CD14-positive monocyte (primary cell): ENCODE results near the gene TSSK2. TPM values are rescaled to one million over a fixed set of nuclear protein-coding genes. Genes with fewer than 3 reads are reported as not detected.

Experiments
- DNase-seq, 3 donors: peaks; one replicate each; pipeline ENCODE4 v3.0.0-alpha.2; 2011 to 2022
- H2AFZ ChIP-seq: 2 replicates; pipeline ENCODE4 v1.6.0; 2012; ENCODE audit warnings: mild to moderate bottlenecking, low read depth, low read length, inconsistent platforms; ENCODE audit not compliant: insufficient read depth, poor library complexity, severe bottlenecking
- H3K27ac ChIP-seq, 2 donors: 1 replicate in 1 of 2; 2 replicates in 1 of 2; pipeline ENCODE4 v1.5.1; 2012 to 2013; ENCODE audit warnings: low read length in 2 of 2, control low read depth in 1 of 2, inconsistent platforms in 1 of 2, low read depth in 1 of 2, mild to moderate bottlenecking in 1 of 2
- H3K27me3 ChIP-seq, 2 donors: one replicate each; pipeline versions ENCODE4 v1.6.0 to v1.6.1; 2011 to 2013; ENCODE audit warnings: low read length in 2 of 2; ENCODE audit not compliant: control insufficient read depth in 2 of 2, insufficient read depth in 2 of 2
- H3K36me3 ChIP-seq, 2 donors: replicated peaks in 1 of 2; 1 replicate in 1 of 2; 2 replicates in 1 of 2; pipeline versions ENCODE4 v1.5.1 to v1.6.1; 2012 to 2013; ENCODE audit warnings: low read length in 2 of 2, control low read depth in 1 of 2, inconsistent platforms in 1 of 2, mild to moderate bottlenecking in 1 of 2; ENCODE audit not compliant: insufficient read depth in 2 of 2, control insufficient read depth in 1 of 2
- H3K4me1 ChIP-seq, 2 donors: 1 replicate in 1 of 2; 2 replicates in 1 of 2; pipeline versions ENCODE4 v1.5.1 to v1.6.1; 2012 to 2013; ENCODE audit warnings: low read length in 2 of 2, control low read depth in 1 of 2, inconsistent platforms in 1 of 2, mild to moderate bottlenecking in 1 of 2, moderate library complexity in 1 of 2; ENCODE audit not compliant: insufficient read depth in 2 of 2, control insufficient read depth in 1 of 2
- H3K4me2 ChIP-seq: replicated peaks from 2 replicates; pipeline ENCODE3; 2012; ENCODE audit warnings: low read length, moderate library complexity, mild to moderate bottlenecking; ENCODE audit not compliant: poor library complexity, severe bottlenecking; ENCODE audit errors: extremely low read depth
- H3K4me3 ChIP-seq, 3 experiments: fragments of 200-600 bp in 1 of 3; sonication (generic) in 1 of 3; replicated peaks in 1 of 3; 1 replicate in 2 of 3; 2 replicates in 1 of 3; pipeline ENCODE4 v1.5.1; 2011 to 2013; ENCODE audit warnings: low read length in 3 of 3, mild to moderate bottlenecking in 3 of 3, control low read depth in 2 of 3, low read depth in 2 of 3, inconsistent platforms in 1 of 3, moderate library complexity in 1 of 3
- H3K79me2 ChIP-seq: 2 replicates; pipeline ENCODE4 v1.6.0; 2012; ENCODE audit warnings: mild to moderate bottlenecking, control low read depth, inconsistent platforms, low read length, moderate library complexity; ENCODE audit not compliant: insufficient read depth
- H3K9ac ChIP-seq: 2 replicates; pipeline ENCODE4 v1.6.0; 2017; ENCODE audit warnings: low read length, mild to moderate bottlenecking; ENCODE audit not compliant: insufficient read depth, poor library complexity, severe bottlenecking
- H3K9me3 ChIP-seq, 2 donors: replicated peaks in 1 of 2; 1 replicate in 1 of 2; 2 replicates in 1 of 2; pipeline versions ENCODE4 v1.5.1 to v1.6.1; 2012 to 2013; ENCODE audit warnings: low read length in 2 of 2, control low read depth in 1 of 2; ENCODE audit not compliant: control insufficient read depth in 1 of 2, insufficient read depth in 1 of 2
- H4K20me1 ChIP-seq: 2 replicates; pipeline ENCODE4 v1.6.0; 2012; ENCODE audit warnings: mild to moderate bottlenecking, low read length, control low read depth, moderate library complexity; ENCODE audit not compliant: insufficient read depth
- H3K27ac Mint-ChIP-seq, 7 donors: one replicate each; pipeline ENCODE4 v1.8.0; 2020; ENCODE audit warnings: mild to moderate bottlenecking in 7 of 7, mixed read lengths in 7 of 7, moderate library complexity in 6 of 7, inconsistent platforms in 2 of 7
- H3K27me3 Mint-ChIP-seq, 3 donors: one replicate each; pipeline ENCODE4 v1.8.0; 2021 to 2022; ENCODE audit warnings: low read depth in 3 of 3, mild to moderate bottlenecking in 3 of 3, mixed read lengths in 3 of 3, moderate library complexity in 3 of 3, inconsistent platforms in 1 of 3
- H3K36me3 Mint-ChIP-seq, 2 donors: one replicate each; pipeline ENCODE4 v1.8.0; 2020; ENCODE audit warnings: mixed read lengths in 2 of 2, inconsistent platforms in 1 of 2, mild to moderate bottlenecking in 1 of 2
- H3K4me1 Mint-ChIP-seq: one replicate; pipeline ENCODE4 v1.8.0; 2020; ENCODE audit warnings: mild to moderate bottlenecking, mixed read lengths
- H3K4me3 Mint-ChIP-seq, 2 donors: one replicate each; pipeline ENCODE4 v1.8.0; 2020; ENCODE audit warnings: mild to moderate bottlenecking in 2 of 2, mixed read lengths in 2 of 2, moderate library complexity in 1 of 2
- H3K9me3 Mint-ChIP-seq, 7 donors: one replicate each; pipeline ENCODE4 v1.8.0; 2020 to 2022; ENCODE audit warnings: mixed read lengths in 7 of 7, mild to moderate bottlenecking in 6 of 7, moderate library complexity in 6 of 7, inconsistent platforms in 2 of 7
- CTCF ChIP-seq: fragments of 200-600 bp; IDR thresholded peaks from one replicate; pipeline ENCODE4 v1.8.0; 2022; ENCODE audit warnings: antibody characterized with exemption, mild to moderate bottlenecking
- WGBS: methylation state at CpG from one replicate; pipeline ENCODE4 v1.1.5; 2013; ENCODE audit warnings: missing lambda C conversion rate; ENCODE audit not compliant: insufficient coverage; 5-methylcytosine and 5-hydroxymethylcytosine counted together
- intact Hi-C, 2 donors: fragments of 100-400 bp; cut with micrococcal nuclease; formaldehyde crosslinking; loops; one replicate each; pipeline versions ENCODE4 v1.15.0 to v1.15.1; 2023
- polyA plus RNA-seq, 3 donors: library from polyadenylated mRNA; depleted of rRNA in 1 of 3; unstranded in 2 of 3; stranded (reverse) in 1 of 3; fragments of 300-500 nt in 2 of 3; fragments of >200 nt in 1 of 3; fragmentation: Illumina TruSeq in 2 of 3; gene quantifications; 1 replicate in 2 of 3; 2 replicates in 1 of 3; pipeline ENCODE4 v1.2.3, GENCODE V29; 2012 to 2021

Gene TSSK2
- polyA plus RNA-seq, 3 donors: 0.04 TPM; not detected in 2

GRCh38 chr22:19136915-19137314 is 5.8 kb downstream of the TSSK2 start:
- Histone ChIP-seq H3K36me3 (peaks cover 94 to 98% of the 10 kb centered on the region in 2 donors), H3K27me3 (no peaks in the 10 kb centered on the region), H3K27ac (no peak overlapping the region), H4K20me1 (no peaks in the 10 kb centered on the region), H3K4me1 (no peaks in the 10 kb centered on the region), H3K79me2 (no peaks in the 10 kb centered on the region), H3K4me2 (no peak overlapping the region), H3K9ac (no peak overlapping the region), H3K9me3 (no peaks in the 10 kb centered on the region), H2AFZ (no peak overlapping the region), H3K4me3 (no peak overlapping the region)
- intact Hi-C loops: no loop called here
- H3K4me3 Mint-ChIP-seq: no peak overlapping the region
- DNase-seq: no peak
- no peaks in the 10 kb centered on the region for H3K9me3 Mint-ChIP-seq
- H3K36me3 Mint-ChIP-seq: peaks cover 85 to 98% of the 10 kb centered on the region in 2 donors
- H3K27me3 Mint-ChIP-seq: peaks cover 0 to 3% (median 0%) of the 10 kb centered on the region in 3 donors
- no peak for TF ChIP-seq CTCF
- H3K4me1 Mint-ChIP-seq: no peaks in the 10 kb centered on the region
- WGBS: 97% methylated on average over 10 of the region's 10 CpGs
- H3K27ac Mint-ChIP-seq: peak overlapping the region in 2 of 7 donors; percentile 2 to 23

- Histone ChIP-seq H3K27me3 (no peaks in the 10 kb centered on the region), H3K79me2 (no peaks in the 10 kb centered on the region), H3K36me3 (peaks cover 95 to 98% of the 10 kb centered on the region in 2 donors), H3K4me2 (no peak overlapping the region), H2AFZ (no peak overlapping the region), H3K27ac (no peak overlapping the region), H3K4me1 (no peaks in the 10 kb centered on the region), H4K20me1 (no peaks in the 10 kb centered on the region), H3K4me3 (no peak overlapping the region), H3K9ac (no peak overlapping the region), H3K9me3 (no peaks in the 10 kb centered on the region)
- DNase-seq: no peak
- peak overlapping the region in 2 of 7 donors; percentile 46 to 61 for H3K27ac Mint-ChIP-seq
- H3K27me3 Mint-ChIP-seq: peaks cover 0 to 3% (median 0%) of the 10 kb centered on the region in 3 donors
- WGBS: 97% methylated on average over 10 of the region's 11 CpGs
- H3K9me3 Mint-ChIP-seq: no peaks in the 10 kb centered on the region
- intact Hi-C loops: no loop called here
- no peak overlapping the region for H3K4me3 Mint-ChIP-seq
- TF ChIP-seq CTCF: no peak
- H3K4me1 Mint-ChIP-seq: no peaks in the 10 kb centered on the region
- H3K36me3 Mint-ChIP-seq: peaks cover 85 to 98% of the 10 kb centered on the region in 2 donors
Observed at GRCh38 chr22:19137384-19138216, 6.5 kb downstream of the TSSK2 start.
